ENCODE results near the gene NBPF4. TPM values are rescaled to one million over a fixed set of nuclear protein-coding genes. Genes with fewer than 3 reads are reported as not detected.

NBPF4 gene
- total and polyA plus RNA-seq, 10 of the 15 experiments (the other 5 are each of a cell fraction or from before 2014, with no cell fraction given): not detected

GRCh38 chr1:108193333-108193732 lies 50.5 kb downstream of the NBPF4 start:
- ChIA-PET RAD21 (ENCODE audit: unreplicated experiment) (no interaction called here), POLR2A (no interaction called here), SMC1A (ENCODE audit: uncharacterized antibody, unreplicated experiment) (no interaction called here), CTCF (no interaction called here)
- Histone ChIP-seq H2AFZ (ENCODE audit: control insufficient read depth, low read depth, low read length) (no peak overlapping the region), H3K27ac (ENCODE audit: control insufficient read depth, insufficient read depth) (no peak overlapping the region), H3K79me2 (ENCODE audit: control insufficient read depth, insufficient read depth, low read length) (no peaks in the 10 kb centered on the region), H3K4me3 (no peak overlapping the region), H3K27me3 (replicated peaks in 1 of 2; ENCODE audit: control insufficient read depth in 2 of 2, insufficient read depth in 2 of 2, low read length in 1 of 2) (0 out of 4 replicates have a peak, but pooled peaks cover 0 to 2% of the 10 kb centered on the region in 2 experiments), H4K20me1 (ENCODE audit: control insufficient read depth, insufficient read depth) (no peaks in the 10 kb centered on the region), H3K9ac (ENCODE audit: control insufficient read depth, insufficient read depth, low read length) (no peak overlapping the region), H3K4me2 (ENCODE audit: control insufficient read depth, insufficient read depth) (no peak overlapping the region), H3K4me1 (ENCODE audit: control insufficient read depth, insufficient read depth, low read length) (no peaks in the 10 kb centered on the region), H3K9me3 (replicated peaks; ENCODE audit: control insufficient read depth, insufficient read depth, low read length) (no peaks in the 10 kb centered on the region; the same call in 2 of the 3 replicates), H3K36me3 (ENCODE audit: control insufficient read depth in 2 of 2, insufficient read depth in 2 of 2, low read length in 1 of 2) (no peaks in the 10 kb centered on the region)
- TF ChIP-seq E2F8 (IDR thresholded peaks at IDR 0.05; ENCODE audit: low read depth, partially characterized antibody) (no peak), CREB1 (IDR thresholded peaks at IDR 0.05; ENCODE audit: low read depth) (no peak), EGR1 (IDR thresholded peaks at IDR 0.05; ENCODE audit: borderline replicate concordance in 1 of 2, low read depth in 2 of 2, low read length in 2 of 2) (no peak), NFIC (IDR thresholded peaks at IDR 0.05; ENCODE audit: low read depth, low read length) (no peak), REST (IDR thresholded peaks at IDR 0.05; ENCODE audit: low read depth, low read length) (no peak), ZNF217 (IDR thresholded peaks at IDR 0.05) (no peak), SMARCA5 (IDR thresholded peaks at IDR 0.05) (no peak), ASH2L (IDR thresholded peaks at IDR 0.05; ENCODE audit: borderline replicate concordance, low read depth) (no peak), POU2F2 (IDR thresholded peaks at IDR 0.05; ENCODE audit: borderline replicate concordance, low read depth, low read length) (no peak), ZZZ3 (IDR thresholded peaks at IDR 0.05; ENCODE audit: control insufficient read depth, insufficient read length, low read depth) (no peak), HSF1 (IDR thresholded peaks at IDR 0.05; ENCODE audit: low read depth, low read length) (no peak)
- WGBS (ENCODE audit: insufficient coverage, insufficient replicate concordance, low lambda C conversion rate, missing lambda C conversion rate): 0% methylated on average over 1 of the region's 1 CpG
- no peak for DNase-seq (ENCODE audit: low read depth, low spot score)
- no peak for ATAC-seq
- no TSS peak for BruUV-seq (replicated peaks)
- FAIRE-seq: no peak
- in situ Hi-C loops (cut with MboI): no loop called here
- intact Hi-C loops (cut with micrococcal nuclease; ENCODE audit: unreplicated experiment): loop anchor here (5.0 kb wide), 1 partner anchor 51 kb away; no protein-coding TSS in a partner anchor
